Activated CD4-positive, alpha-beta T cell treated with anti-CD3 and anti-CD28 coated beads, Interleukin-2, amount 10 ng/mL, durations not matched to agents 7 days and 5 days (primary cell): ENCODE results near the gene SLC22A4. TPM values are rescaled to one million over a fixed set of nuclear protein-coding genes. Genes with fewer than 3 reads are reported as not detected.

Experiments used
- CTCF ChIA-PET: fragments of 350-600 bp; sonication (Branson Sonifier 250); formaldehyde crosslinking; loops from one replicate; lab custom pipeline; 2021; ENCODE audit warnings: antibody characterized with exemption; lab: Charles Lee
- POLR2A ChIA-PET: fragments of 350-600 bp; sonication (Branson Sonifier 250); formaldehyde crosslinking; loops from one replicate; lab custom pipeline; 2021; ENCODE audit warnings: antibody characterized with exemption; lab: Charles Lee
- DNase-seq: peaks from one replicate; pipeline ENCODE4 v3.0.0-alpha.2; 2020
- H3K27ac Mint-ChIP-seq: one replicate; pipeline ENCODE4 v1.8.0; 2021; ENCODE audit warnings: mild to moderate bottlenecking, moderate library complexity, mixed read lengths
- H3K27me3 Mint-ChIP-seq: one replicate; pipeline ENCODE4 v1.8.0; 2021; ENCODE audit warnings: mixed read lengths
- H3K36me3 Mint-ChIP-seq: one replicate; pipeline ENCODE4 v1.8.0; 2021; ENCODE audit warnings: low read depth, mixed read lengths
- H3K4me1 Mint-ChIP-seq: one replicate; pipeline ENCODE4 v1.8.0; 2021; ENCODE audit warnings: mixed read lengths
- H3K4me3 Mint-ChIP-seq: one replicate; pipeline ENCODE4 v1.8.0; 2021; ENCODE audit warnings: mild to moderate bottlenecking, moderate library complexity, mixed read lengths
- H3K9me3 Mint-ChIP-seq: one replicate; pipeline ENCODE4 v1.8.0; 2021; ENCODE audit warnings: mixed read lengths
- total RNA-seq, 2 experiments: library from RNA; stranded (reverse); gene quantifications; one replicate each; pipeline ENCODE4 v1.2.3, GENCODE V29; 2021

The SLC22A4 gene
- total RNA-seq, 2 experiments from 2014 or later: not detected

- Mint-ChIP-seq H3K4me3 (no peak overlapping the region), H3K4me1 (peaks cover 4% of the 10 kb centered on the region), H3K9me3 (no peaks in the 10 kb centered on the region), H3K27ac (no peak overlapping the region), H3K27me3 (peaks cover 11% of the 10 kb centered on the region), H3K36me3 (no peaks in the 10 kb centered on the region)
- ChIA-PET POLR2A (no interaction called here), CTCF (interaction anchor here (0.5 kb wide), 1 partner anchor 584 kb away, joined by 3 read pairs; no protein-coding TSS in a partner anchor)
- no peak for DNase-seq
Observed at GRCh38 chr5:132258102-132259068, 35.8 kb upstream of the SLC22A4 start.

GRCh38 chr5:132259069-132259851, 34.9 kb upstream of the SLC22A4 start:
- Mint-ChIP-seq H3K9me3 (no peaks in the 10 kb centered on the region), H3K4me1 (peaks cover 4% of the 10 kb centered on the region), H3K4me3 (no peak overlapping the region), H3K27me3 (peaks cover 11% of the 10 kb centered on the region), H3K36me3 (no peaks in the 10 kb centered on the region), H3K27ac (no peak overlapping the region)
- ChIA-PET CTCF (interaction anchor here (0.5 to 2.3 kb wide), 3 partner anchors 8 to 584 kb away, joined by 3 to 8 read pairs (median 3); no protein-coding TSS in a partner anchor), POLR2A (interaction anchor here (0.6 kb wide), 1 partner anchor 131 kb away, joined by 3 read pairs; no protein-coding TSS in a partner anchor)
- no peak for DNase-seq

DNA sequence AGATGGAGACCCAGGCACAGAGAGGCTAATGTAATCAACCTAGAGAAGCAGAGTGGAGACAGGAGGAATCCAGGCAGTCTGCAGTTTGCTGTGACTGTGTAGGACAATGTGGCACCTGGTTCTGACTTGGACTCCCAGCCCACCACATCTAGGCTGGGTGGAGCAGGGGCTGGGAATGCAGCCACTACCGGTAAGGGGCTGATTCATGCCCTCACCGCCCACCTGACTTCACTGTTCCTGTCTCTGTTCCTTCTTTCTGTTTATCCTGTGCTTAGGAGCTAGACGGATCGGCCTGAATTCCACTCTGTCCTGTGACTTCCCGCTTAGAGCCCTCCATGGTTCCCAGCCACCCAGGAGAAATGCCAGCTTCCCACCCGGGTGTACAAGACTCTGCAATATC, 34.1 kb upstream of the SLC22A4 start:
- Mint-ChIP-seq H3K27me3 (peaks cover 11% of the 10 kb centered on the region), H3K4me1 (peaks cover 4% of the 10 kb centered on the region), H3K9me3 (no peaks in the 10 kb centered on the region), H3K27ac (no peak overlapping the region), H3K36me3 (no peaks in the 10 kb centered on the region), H3K4me3 (no peak overlapping the region)
- ChIA-PET CTCF (interaction anchor here (1.1 to 2.3 kb wide), 2 partner anchors 9 to 21 kb away, joined by 3 to 8 read pairs; no protein-coding TSS in a partner anchor), POLR2A (interaction anchor here (0.6 kb wide), 1 partner anchor 130 kb away, joined by 3 read pairs; no protein-coding TSS in a partner anchor)
- no peak for DNase-seq

GRCh38 chr5:132260714-132261551, 33.3 kb upstream of the SLC22A4 start:
- peaks cover 4% of the 10 kb centered on the region for H3K4me1 Mint-ChIP-seq
- no peaks in the 10 kb centered on the region for H3K36me3 Mint-ChIP-seq
- no peaks in the 10 kb centered on the region for H3K9me3 Mint-ChIP-seq
- ChIA-PET CTCF (interaction anchor here (1.3 to 2.3 kb wide), 3 partner anchors 10 to 196 kb away, joined by 3 to 8 read pairs (median 3); no protein-coding TSS in a partner anchor), POLR2A (no interaction called here)
- peaks cover 11% of the 10 kb centered on the region for H3K27me3 Mint-ChIP-seq
- H3K4me3 Mint-ChIP-seq: no peak overlapping the region
- H3K27ac Mint-ChIP-seq: no peak overlapping the region
- DNase-seq: no peak

DNA sequence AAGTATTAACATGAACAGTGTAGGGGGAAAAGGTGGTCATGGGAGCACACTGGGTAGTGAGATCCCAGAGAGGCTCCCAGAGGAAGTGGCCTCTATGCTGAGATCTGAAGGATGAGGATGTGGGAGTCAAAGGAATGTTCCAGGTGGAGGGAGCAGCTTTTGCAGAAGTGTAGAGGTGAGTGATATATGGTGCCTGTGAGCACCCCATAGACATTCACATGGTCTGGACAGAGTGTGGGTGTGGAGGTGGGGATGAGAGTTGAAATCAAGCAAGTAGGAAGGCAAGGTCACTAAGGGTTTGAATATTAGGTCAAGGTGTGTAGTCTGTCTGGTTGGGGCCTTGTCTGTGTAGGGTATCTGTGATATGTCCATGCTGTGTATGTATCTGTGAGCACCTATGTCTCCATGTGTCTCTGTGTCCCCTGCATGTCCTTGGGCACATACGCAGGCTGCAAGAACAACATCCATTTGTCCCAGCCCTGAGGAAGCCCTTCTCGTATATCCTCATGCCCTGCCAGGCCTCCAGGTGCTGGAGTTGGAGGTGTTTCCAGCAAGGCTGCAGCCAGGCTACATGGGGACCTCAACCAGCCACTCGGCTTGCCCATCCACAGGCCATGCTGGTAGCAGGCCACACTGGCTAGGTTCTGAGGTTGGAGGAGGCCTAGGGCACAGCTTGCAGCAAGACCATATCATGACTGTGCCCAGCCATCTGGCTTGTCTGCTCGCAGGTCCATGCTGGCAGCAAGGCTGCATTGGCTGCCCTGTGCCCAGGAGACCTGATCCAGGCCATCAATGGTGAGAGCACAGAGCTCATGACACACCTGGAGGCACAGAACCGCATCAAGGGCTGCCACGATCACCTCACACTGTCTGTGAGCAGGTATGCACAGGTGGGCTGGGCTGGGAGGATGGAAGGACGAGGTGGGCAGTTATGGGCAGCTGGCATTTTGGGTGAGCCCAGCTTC, 32.0 kb upstream of the SLC22A4 start:
- H3K4me3 Mint-ChIP-seq: no peak overlapping the region
- DNase-seq: no peak
- H3K27me3 Mint-ChIP-seq: peaks cover 1% of the 10 kb centered on the region
- POLR2A ChIA-PET: no interaction called here
- H3K4me1 Mint-ChIP-seq: peaks cover 4% of the 10 kb centered on the region
- CTCF ChIA-PET: interaction anchor here (1.3 to 2.4 kb wide), 5 partner anchors 8 to 197 kb away, joined by 3 to 10 read pairs (median 4); no protein-coding TSS in a partner anchor
- no peaks in the 10 kb centered on the region for H3K36me3 Mint-ChIP-seq
- H3K27ac Mint-ChIP-seq: no peak overlapping the region
- no peaks in the 10 kb centered on the region for H3K9me3 Mint-ChIP-seq

- ChIA-PET POLR2A (no interaction called here), CTCF (interaction anchor here (1.6 to 2.4 kb wide), 3 partner anchors 9 to 25 kb away, joined by 4 to 10 read pairs (median 5); no protein-coding TSS in a partner anchor)
- H3K36me3 Mint-ChIP-seq: no peaks in the 10 kb centered on the region
- H3K27ac Mint-ChIP-seq: no peak overlapping the region
- no peak for DNase-seq
- no peak overlapping the region for H3K4me3 Mint-ChIP-seq
- H3K27me3 Mint-ChIP-seq: no peaks in the 10 kb centered on the region
- peaks cover 4% of the 10 kb centered on the region for H3K4me1 Mint-ChIP-seq
- no peaks in the 10 kb centered on the region for H3K9me3 Mint-ChIP-seq
Observed at GRCh38 chr5:132262882-132263547, 31.2 kb upstream of the SLC22A4 start.

DNA sequence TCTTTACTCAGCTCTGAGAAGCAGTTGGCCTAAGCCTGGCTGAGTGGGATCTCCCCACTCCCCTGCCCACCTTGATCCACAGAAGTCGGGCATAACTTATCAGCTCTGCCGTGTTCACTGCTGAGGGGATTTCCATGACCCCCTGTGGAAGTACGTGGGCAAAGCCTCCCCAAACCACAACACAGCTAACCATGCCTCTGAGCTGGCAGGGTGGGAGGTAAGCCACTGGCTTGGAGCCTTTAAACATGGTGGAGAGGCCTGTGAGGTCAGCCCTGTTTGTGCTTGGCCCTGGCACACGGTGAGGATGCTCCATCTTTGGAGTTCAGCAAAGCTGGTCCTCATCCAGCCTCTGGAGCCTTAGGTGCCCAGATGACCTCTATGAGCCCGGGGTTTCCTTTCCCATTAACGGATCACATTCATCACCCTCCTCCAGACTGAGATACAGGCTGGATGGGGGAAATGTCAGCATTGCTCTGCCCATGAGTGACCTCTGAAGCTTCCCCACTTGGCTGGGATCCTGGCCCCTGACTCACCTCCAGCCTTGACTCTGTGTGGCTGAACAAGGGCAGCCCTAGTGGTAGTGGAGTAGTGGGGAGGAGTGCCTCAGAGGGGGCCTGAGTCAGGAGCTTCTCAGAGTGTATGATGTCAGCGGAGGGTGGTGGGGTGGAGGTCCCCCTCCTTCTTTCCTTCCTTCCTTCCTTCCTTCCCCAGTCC, 30.5 kb upstream of the SLC22A4 start:
- POLR2A ChIA-PET: no interaction called here
- H3K9me3 Mint-ChIP-seq: no peaks in the 10 kb centered on the region
- CTCF ChIA-PET: interaction anchor here (1.3 to 2.4 kb wide), 4 partner anchors 9 to 52 kb away, joined by 3 to 10 read pairs (median 4); no protein-coding TSS in a partner anchor
- no peak overlapping the region for H3K4me3 Mint-ChIP-seq
- no peaks in the 10 kb centered on the region for H3K27me3 Mint-ChIP-seq
- H3K27ac Mint-ChIP-seq: no peak overlapping the region
- peaks cover 4% of the 10 kb centered on the region for H3K4me1 Mint-ChIP-seq
- DNase-seq: no peak
- no peaks in the 10 kb centered on the region for H3K36me3 Mint-ChIP-seq

GRCh38 chr5:132264546-132265335, 29.5 kb upstream of the SLC22A4 start:
- no peak overlapping the region for H3K27ac Mint-ChIP-seq
- peaks cover 4% of the 10 kb centered on the region for H3K4me1 Mint-ChIP-seq
- H3K27me3 Mint-ChIP-seq: no peaks in the 10 kb centered on the region
- DNase-seq: no peak
- no peak overlapping the region for H3K4me3 Mint-ChIP-seq
- H3K9me3 Mint-ChIP-seq: no peaks in the 10 kb centered on the region
- no peaks in the 10 kb centered on the region for H3K36me3 Mint-ChIP-seq
- ChIA-PET POLR2A (no interaction called here), CTCF (interaction anchor here (0.7 to 3.0 kb wide), 6 partner anchors 8 to 171 kb away, joined by 3 to 11 read pairs (median 4); no protein-coding TSS in a partner anchor)

DNA sequence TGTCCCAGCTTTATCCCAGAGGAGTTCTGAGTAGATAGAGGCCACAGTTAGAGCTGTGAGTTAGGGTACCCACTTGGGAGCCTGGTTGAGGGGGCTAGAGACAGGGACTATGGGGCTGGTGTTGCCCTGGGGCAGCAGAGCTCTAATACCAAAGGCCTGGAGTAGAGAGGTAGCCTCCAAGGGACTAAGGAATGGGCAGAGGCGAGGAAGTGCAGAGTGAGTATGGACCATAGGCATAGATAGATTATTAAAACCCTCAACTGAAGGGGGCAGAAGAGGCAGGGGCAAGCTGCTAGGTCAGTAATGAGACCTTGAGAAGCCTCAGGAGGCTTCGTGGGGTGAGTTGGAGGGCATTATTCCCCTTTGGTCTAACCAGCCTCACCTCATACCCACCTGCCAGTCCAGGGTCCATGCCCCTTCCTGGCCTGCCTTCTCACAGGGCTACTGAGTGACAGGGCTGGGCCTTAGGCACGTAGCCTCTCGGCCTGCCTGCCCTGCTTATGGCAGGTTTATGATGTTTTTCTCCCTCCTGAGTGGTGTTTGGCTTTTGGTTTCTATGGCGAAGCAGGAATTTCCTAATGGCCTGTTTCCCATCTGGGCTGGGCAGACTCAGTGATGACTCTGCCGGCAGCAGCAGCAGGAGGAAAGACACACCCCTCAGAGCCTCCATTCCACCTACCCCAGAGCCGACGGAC, 28.7 kb upstream of the SLC22A4 start:
- Mint-ChIP-seq H3K27me3 (no peaks in the 10 kb centered on the region), H3K36me3 (no peaks in the 10 kb centered on the region), H3K9me3 (no peaks in the 10 kb centered on the region), H3K4me1 (peaks cover 1% of the 10 kb centered on the region), H3K4me3 (no peak overlapping the region), H3K27ac (no peak overlapping the region)
- no peak for DNase-seq
- CTCF ChIA-PET: interaction anchor here (0.7 to 3.0 kb wide), 5 partner anchors 14 to 171 kb away, joined by 3 to 11 read pairs (median 3); no protein-coding TSS in a partner anchor
- POLR2A ChIA-PET: no interaction called here
